GM19099 (cell line): ENCODE measurements around the gene RSU1.

Experiments used
- POLR2A ChIP-seq: IDR thresholded peaks from 3 replicates; pipeline ENCODE4 v1.6.1; 2011; ENCODE audit warnings: low read depth; ENCODE audit not compliant: insufficient read length; ENCODE audit errors: extremely low read depth

Gene RSU1

DNA sequence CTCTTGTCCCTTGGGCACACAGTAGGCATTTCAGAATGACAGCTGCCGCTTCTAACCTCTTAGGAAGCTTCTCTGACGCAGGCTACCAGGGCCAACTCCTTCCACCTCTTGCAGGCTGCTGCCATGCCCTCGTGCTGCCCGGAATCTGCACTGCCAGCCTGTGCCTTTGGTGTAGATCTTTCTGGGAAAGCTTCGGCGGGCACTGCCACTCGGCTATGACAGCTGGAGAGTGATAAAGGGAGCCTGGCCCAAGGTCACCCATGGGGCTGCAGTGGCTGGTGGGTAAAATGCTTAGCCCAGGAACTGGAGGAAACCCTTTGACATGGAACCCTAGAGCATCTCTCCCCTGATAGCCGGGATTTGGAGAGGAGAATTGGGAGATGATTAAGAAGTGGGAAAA lies 217.6 kb downstream of the RSU1 start:
- TF ChIP-seq POLR2A, result no peak

DNA sequence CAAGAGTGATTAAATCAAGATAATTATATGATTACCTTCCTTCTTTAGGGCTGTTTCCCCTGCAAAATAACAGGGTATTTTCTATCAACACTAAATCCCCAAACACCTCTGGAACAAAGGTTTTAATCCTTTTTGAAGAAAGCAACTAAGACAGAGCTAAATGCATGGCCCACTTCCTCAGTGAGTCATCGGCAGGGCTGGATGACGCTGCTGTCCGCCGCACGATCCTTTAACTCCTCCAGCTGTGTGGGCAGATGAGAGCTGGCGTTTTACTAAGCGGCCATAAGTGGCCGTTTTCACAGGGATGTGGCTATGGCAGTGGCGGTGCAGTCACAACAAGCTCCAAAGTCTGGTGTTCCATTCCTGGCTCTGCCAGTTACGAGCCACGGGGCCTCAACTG lies 219.6 kb downstream of the RSU1 start:
- TF ChIP-seq POLR2A, result no peak

DNA sequence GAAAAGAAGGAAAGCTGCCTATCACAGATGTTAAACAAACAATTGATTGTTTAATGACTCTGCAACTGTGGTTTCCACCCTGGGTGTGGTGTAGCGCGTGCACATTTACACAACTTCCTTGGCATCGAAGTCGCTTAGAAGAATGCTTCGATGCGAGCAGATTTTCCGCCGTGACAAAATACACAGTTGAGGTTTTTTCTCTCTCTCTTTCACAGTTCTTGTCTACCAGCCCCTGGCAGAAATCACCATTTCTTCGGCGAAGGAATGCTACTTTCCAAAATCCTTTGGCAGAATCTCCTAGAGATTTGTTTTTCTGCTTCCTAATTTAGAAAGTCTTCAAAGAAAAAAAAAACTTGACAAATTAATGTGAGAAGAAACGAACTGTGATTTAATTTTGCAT lies 224.8 kb downstream of the RSU1 start:
- TF ChIP-seq POLR2A, result no peak

DNA sequence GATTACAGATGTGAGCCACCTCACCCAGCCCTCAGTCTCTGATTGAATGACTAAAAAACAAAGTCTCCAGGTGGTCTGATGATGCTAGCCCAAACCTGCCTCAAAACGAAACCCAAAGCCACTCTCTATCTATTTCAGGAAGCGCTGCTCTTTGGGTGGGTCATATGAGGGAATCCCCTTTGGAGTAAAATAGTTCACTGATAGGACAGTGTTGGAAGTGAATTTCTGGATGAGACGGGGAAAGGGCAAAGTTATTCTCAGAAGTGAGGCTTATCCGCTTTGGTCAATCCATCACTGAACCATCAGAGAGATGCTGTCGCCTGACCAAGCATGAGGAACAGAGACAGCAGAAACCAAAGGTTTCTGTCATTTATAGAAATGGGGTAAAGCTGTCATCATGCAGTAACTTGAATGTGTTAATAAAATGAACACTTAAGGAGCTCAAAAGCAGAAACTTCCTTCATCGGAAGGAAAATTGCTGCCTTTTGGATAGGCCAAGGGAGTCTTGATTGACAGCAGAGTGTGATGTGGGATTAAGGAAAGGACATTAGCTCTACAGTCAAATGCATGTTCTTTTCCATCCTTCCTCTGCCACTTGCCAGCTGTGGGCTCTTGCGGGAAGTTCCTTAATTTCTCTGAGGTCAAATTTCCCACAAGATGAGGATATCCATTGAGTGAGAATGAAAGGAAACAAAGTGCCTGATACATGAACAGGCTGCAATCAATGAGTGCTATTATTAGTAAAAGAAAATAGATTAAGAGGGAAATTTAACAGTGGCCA lies 230.7 kb downstream of the RSU1 start:
- peak; percentile 8 for TF ChIP-seq POLR2A

DNA sequence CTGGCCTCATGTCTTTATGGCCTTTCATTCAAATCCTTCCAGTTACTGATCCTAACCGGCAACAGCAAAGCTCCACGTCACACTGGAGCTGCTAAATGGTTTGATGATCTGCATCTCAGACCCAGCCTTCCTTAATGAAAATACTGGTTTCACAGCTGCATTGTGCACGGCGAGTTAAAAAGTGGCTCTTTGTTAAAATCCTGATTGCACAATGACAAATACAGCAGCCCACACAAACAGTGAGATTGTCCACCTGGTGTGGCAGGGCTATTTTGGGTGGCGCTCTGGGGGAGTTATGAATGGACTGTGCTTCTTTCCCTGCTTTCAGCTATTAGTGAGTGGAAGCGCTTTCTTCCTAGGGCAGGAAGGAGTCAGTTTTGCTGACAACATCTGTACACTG lies 232.1 kb downstream of the RSU1 start:
- no peak for TF ChIP-seq POLR2A

DNA sequence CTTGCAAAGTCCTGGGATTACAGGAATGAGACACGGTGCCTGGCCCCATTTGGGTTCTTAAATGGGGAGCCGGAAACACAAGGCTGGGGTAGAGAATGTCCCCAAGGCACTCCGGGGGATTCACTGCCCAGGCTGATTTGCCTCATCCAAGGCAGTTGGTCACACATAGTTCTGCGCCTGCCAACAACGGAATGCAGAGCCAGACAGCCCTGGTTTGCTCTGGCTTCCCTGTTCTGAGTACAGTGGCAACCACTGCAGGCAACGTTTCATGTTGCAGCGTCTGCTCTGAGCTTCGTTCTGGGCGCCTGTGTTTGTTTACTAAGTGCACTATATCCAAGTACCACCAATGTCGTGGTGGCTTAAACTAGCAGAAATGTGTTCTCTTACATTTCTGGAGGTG lies 233.8 kb downstream of the RSU1 start:
- no peak for TF ChIP-seq POLR2A

DNA sequence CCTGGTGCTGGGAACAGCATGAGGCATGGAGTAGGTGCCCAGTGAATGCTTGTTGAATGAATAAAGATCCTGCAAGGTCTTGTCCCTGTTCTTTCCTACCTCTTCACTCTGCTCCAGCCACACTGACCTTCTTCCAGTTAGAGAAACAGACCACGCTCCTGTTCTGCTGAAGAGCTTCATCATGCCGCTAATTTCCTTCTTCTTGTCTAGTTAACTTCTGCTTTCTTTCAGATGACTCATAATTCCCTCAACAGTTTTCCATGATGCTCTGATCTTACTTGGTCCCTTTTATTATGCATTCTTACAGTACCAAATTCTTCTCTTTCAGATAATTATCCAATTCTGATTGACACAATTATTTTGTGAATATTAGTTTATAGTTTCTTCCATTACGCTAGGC lies 236.0 kb downstream of the RSU1 start:
- TF ChIP-seq POLR2A, result no peak

DNA sequence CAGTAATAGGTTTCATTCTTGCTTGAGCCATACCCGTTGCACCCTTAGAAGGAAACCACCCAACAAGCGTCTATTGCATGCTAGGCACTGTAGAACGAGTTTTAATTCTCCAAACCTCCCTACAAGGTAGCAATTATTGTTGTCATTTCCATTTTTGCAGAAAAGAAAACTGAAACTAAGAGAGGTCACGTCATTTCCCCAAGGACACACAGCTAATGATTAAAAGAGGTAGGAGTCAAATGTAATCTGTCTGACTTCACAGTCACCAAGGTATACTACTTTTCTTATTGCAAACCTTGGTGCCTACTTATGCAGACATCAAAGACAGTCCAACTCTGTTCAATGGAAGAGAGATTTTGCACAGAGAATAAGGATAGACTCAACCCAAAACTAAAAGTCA lies 246.5 kb downstream of the RSU1 start:
- TF ChIP-seq POLR2A, result no peak

DNA sequence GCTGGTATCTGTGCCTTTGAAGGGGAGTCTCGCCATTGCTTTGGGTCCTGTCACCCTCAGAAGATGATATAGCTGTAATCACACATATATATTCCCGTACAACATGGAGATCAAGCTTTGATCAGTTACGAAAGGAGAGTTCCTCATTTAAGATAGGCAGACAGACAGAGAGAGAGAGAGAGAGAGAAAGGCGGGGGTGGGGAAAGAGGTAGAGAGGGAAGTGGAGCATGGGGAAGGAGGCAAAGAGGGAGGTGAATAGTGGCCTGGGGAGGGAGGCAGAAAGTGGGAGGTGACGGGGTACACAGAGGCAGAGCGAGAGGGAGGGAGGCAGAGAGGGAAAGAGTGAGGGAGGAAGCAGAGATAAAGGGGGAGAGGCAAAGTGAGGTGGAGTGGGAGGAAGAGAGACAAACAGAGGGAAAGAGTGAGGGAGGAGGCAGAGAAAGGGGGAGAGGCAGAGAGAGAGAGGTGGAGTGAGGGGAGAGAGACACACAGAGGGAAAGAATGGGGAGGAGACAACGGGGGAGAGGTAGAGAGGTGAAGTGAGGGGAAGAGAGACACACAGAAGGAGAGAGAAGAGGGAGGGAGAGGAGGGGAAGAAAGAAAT lies 250.9 kb downstream of the RSU1 start:
- TF ChIP-seq POLR2A, result no peak

DNA sequence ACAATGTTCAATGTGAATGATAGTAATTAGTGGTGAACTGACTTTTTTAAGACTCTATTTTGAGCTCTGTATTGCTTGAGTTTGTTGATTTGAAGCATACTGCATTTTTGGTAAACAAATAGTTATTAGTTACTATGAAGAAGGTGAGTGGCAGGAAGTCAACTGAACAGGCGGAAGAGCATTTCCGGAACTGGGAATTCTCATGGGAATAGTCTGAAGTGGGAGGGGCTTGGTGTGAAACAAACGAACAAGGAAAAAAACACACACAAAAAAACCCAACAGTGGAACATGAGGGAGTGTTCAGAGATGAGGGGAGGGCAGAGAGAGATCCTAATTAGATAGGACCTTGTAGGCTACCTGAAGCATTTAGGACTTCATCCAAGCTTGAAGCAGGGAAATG lies 251.6 kb downstream of the RSU1 start:
- no peak for TF ChIP-seq POLR2A

DNA sequence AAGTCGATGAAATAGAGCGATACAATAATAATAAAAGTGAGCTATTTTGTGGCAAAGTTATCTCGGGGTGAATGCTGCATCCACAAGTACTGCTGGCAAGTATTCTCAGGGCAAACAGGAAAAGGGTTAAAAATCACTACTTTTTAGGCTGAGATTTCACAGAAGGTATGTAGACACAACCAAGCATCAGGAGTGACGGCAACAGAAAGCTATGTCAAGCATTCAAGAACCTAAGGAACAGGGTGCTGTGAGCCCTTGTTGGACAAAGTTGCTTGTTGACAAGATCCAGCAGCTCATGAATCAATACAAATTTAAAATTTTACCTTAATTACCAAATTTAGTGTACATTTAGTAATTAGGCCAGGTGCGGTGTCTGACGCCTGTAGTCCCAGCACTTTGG lies 254.3 kb downstream of the RSU1 start:
- TF ChIP-seq POLR2A, result no peak

DNA sequence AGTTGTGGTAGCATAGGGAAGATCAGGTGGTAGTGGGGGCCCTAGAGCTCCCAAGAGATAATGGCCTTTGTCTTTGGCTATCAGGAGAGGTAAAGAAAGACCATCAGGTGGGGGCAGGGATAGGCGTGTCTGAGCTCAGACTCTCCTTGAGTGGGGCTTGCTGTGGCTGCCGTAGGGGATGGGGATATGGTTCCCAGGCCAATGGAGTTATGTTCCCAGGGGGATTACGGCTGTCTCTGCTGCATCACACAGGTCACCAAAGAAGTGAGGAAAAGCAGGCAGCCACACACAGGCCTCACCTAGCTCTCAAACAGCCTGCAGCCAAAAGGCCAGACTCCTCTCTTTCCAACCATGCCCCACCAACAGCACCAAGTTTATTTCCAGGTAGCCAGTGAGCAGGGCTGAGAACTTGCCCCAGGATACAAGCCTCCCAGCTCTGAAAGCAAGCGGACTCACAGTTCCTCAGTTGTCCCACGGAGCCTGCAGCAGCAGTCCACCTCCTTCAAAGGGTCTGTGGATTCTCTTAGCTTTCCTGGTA lies 257.9 kb downstream of the RSU1 start:
- TF ChIP-seq POLR2A, result no peak

DNA sequence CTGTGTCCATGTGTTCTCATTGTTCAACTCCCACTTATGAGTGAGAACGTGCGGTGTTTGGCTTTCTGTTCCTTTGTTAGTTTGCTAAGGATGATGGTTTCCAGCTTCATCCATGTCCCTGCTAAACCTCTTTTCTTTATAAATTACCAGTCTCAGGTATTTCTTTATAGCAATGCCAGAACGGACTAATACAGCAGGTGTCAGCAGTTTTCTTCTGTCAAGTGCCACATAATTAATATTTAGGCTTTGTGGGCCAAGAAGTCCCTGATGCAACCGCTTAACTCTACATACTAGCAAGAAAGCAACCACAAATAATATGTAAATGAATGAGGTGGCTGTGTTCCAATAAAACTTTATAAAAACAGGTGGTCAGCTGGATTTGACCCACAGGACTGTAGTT lies 269.3 kb downstream of the RSU1 start:
- TF ChIP-seq POLR2A, result no peak

DNA sequence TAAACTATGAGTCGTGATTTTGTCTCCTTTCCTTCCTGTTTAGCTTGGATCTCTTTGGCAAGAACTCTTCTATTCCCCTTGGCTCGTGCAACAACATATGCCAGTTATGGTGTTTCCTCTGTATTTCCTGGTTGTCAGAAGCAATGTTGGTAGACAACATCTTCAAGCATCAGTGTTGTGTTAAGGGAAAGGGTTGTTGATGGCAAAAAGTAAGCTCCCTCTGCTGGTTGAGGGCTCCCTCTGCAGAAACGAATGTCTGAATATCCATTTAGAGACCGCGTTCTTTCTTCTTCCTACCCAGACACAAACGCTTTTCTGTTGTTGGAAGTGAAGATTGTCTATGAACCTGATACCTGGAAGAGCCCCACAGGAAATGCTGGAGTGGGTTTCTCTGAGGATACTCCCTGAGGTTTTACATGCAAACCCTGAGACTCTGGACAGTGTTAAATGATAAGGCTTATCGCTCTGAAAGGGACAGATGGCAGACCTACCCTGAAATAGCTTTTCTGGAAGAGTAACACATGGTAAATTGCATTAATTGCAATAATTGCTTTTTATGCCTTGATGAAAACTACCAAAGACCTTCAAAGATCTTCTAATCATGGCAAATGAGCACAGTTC lies 272.0 kb downstream of the RSU1 start:
- TF ChIP-seq POLR2A, result no peak

DNA sequence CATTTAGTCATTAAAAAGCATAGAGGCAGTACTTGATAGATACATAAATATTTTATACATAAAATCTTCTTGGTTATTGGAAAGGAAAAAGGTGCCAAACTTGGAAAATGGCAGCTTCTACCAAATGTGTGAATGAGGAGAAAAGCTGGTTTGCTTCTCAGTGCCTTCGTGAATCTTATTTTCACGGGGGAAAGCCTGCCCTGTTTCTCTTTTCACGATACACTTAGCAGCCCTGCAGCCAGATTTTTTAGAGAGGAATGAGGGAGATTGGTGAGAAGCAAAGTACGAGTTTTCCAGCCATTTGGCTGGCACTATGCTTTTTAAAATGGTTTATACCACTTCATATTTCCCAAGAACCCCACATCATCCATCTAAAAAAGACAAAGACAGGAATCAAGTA lies 272.6 kb downstream of the RSU1 start:
- no peak for TF ChIP-seq POLR2A

DNA sequence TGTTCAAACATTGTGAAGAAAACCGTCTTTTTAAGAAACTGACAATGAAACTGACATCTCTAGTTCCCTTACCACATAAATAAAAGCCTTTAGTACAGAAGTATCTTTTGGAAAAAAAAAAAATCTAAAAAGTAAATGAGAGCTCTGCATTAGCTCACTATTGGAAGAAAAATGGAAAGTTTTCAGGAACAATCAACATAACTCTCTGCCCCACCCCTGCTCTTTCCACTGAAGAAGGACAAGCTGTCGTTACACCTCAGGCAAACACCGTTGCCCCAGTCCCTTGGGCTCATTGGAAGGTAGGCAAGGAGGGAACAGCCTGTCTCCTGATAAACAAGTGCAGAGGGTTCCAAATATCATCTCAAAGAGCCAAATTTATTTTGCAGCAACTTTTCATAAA lies 273.1 kb downstream of the RSU1 start:
- TF ChIP-seq POLR2A, result no peak
